HG03521 (cell line): ENCODE results near the gene CDY1B.
"Not testable (repeated sequence)": the region's sequence is repeated elsewhere in the genome, so short reads cannot be mapped to it uniquely, and the experiment has no call there.

Experiments used
- ATAC-seq: cut with Tn5 transposase; IDR thresholded peaks from one replicate; pipeline ENCODE4 v1.9.1; 2021; ENCODE audit warnings: mild to moderate bottlenecking, moderate library complexity; ENCODE audit not compliant: unreplicated experiment

Gene CDY1B, protein sequence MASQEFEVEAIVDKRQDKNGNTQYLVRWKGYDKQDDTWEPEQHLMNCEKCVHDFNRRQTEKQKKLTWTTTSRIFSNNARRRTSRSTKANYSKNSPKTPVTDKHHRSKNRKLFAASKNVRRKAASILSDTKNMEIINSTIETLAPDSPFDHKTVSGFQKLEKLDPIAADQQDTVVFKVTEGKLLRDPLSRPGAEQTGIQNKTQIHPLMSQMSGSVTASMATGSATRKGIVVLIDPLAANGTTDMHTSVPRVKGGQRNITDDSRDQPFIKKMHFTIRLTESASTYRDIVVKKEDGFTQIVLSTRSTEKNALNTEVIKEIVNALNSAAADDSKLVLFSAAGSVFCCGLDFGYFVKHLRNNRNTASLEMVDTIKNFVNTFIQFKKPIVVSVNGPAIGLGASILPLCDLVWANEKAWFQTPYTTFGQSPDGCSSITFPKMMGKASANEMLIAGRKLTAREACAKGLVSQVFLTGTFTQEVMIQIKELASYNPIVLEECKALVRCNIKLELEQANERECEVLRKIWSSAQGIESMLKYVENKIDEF

DNA sequence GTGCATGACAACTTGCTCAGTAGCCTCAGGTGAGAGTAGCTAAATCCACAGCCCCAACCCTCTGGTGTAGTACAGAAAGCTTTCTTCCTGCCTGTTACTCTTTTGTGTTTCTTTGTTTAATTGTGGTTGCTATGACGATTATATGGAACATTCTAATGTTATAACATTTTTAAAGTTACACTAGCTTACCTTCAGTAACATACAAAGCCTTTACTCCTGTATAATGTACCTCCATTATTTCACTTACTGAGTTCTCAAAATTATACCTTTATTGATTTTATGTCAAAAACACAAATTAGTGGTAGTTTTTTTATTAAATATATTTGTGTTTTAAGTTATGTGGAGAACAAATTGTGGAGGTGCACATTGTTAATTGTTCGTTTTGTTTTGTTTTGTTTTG lies at the start of gene CDY1B:
Gene CDY1B (minus strand): TSS at position 101 of the 400 bp plus-strand sequence. CDS start 331 bp downstream, outside the sequence.
- ATAC-seq, result not testable (repeated sequence)

DNA sequence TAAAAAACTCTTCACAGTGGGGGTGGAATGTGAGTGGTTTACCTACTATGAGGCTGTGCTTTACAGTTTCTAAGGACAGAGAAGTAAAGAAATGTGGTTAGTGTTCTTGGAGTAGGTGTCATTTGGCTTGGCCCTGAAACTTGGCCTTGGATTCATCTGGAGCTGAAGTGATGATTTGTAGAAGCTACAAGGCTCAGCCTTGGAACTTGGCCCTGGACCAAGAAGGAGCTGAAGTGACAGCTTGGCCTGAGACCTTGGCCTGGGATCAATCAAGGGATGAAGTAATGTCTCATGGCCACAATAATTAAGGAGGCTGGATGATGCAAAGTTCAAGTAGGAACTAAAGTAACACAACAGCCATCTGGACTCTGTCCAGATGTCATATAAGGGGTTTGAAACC lies 1.7 kb upstream of the CDY1B start:
- not testable (repeated sequence) for ATAC-seq

- ATAC-seq, result not testable (repeated sequence)
Measured at GRCh38 chrY:24043209-24043608, 4.6 kb downstream of the CDY1B start.

DNA sequence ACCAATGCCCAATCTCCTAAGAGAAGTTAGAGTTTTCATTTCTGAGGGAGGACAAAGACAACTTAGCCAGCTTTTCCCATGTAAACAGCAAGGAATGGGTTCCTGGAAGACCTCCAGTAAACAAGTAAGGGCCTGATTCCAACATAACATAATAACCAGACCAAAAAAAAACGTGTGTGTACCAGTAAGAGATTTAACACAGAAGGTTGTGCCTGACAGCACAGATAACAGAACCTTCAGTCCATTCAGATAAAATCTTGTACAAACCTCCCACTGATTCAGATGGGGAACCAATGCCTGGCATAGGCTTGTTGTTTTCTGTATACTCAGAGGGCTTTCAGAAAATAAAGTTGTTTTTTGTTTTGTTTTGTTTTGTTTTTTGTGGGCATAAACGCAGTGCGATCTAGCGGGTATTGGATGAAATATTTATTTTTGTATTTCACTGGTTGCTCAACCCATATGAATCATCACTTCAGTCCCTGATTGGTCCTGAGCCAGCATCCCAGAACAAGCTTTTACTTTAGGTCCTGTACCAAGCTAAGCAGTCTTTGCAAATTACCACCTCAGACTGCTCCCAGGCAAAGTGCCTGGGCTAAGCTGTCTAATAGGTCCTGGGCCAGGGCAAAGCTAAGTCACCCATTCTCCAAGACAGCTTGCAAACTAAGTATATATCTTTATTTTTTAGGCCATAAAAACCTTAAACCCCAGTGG lies 8.7 kb downstream of the CDY1B start:
- not testable (repeated sequence) for ATAC-seq

- ATAC-seq, result not testable (repeated sequence)
Measured at GRCh38 chrY:24026212-24027103, 21.4 kb downstream of the CDY1B start.
